ENCODE results near the gene CKMT2.

The CKMT2 gene

GRCh38 chr5:81301271-81302015 is 68.3 kb downstream of the CKMT2 start, which contains the start of gene ZCCHC9:
Gene ZCCHC9 (plus strand): TSS chr5:81301587. CDS start chr5:81304758, 3,171 bp downstream.
- POLR2A ChIA-PET (ENCODE audit: low non-redundant PET) = interaction anchor here (0.5 to 1.2 kb wide), 3 partner anchors 14 to 1050 kb away, joined by 3 to 5 read pairs (median 4); no protein-coding TSS in a partner anchor
- H3K27ac ChIP-seq = peak within 1 kb of the TSS; percentile 77
- peak; percentile 91 for DNase-seq (ENCODE audit: low spot score)
- CTCF ChIA-PET = interaction anchor here (0.6 to 1.1 kb wide), 6 partner anchors 63 to 868 kb away, joined by 3 to 5 read pairs (median 4); no protein-coding TSS in a partner anchor
- no peak; the same call in 1 of the 2 replicates for TF ChIP-seq CTCF (conservative IDR thresholded peaks at IDR 0.05; ENCODE audit: low read depth)

- no peak overlapping the region for H3K27ac ChIP-seq
- ChIA-PET POLR2A (ENCODE audit: low non-redundant PET) (no interaction called here), CTCF (interaction anchor here (0.5 to 1.1 kb wide), 4 partner anchors 64 to 894 kb away, joined by 3 to 7 read pairs (median 4); no protein-coding TSS in a partner anchor)
These were observed 69.5 kb downstream of the CKMT2 start for GRCh38 chr5:81302596-81302995.

GRCh38 chr5:81303563-81303962 is 70.4 kb downstream of the CKMT2 start:
- CTCF ChIA-PET = no interaction called here
- POLR2A ChIA-PET (ENCODE audit: low non-redundant PET) = no interaction called here
- DNase-seq (ENCODE audit: low spot score) = peak; percentile 52
- no peak overlapping the region for H3K27ac ChIP-seq
- TF ChIP-seq CTCF (conservative IDR thresholded peaks at IDR 0.05; ENCODE audit: low read depth) = no peak

More at GRCh38 chr5:81302596-81302995, 69.5 kb downstream of the CKMT2 start:
- TF ChIP-seq CTCF (conservative IDR thresholded peaks at IDR 0.05; ENCODE audit: low read depth) = no peak
- no peak for DNase-seq (ENCODE audit: low spot score)

GRCh38 chr5:81305785-81306184 is 72.7 kb downstream of the CKMT2 start:
- DNase-seq (ENCODE audit: low spot score) = no peak
- no peak for TF ChIP-seq CTCF (conservative IDR thresholded peaks at IDR 0.05; ENCODE audit: low read depth)
- POLR2A ChIA-PET (ENCODE audit: low non-redundant PET) = no interaction called here
- no peak overlapping the region for H3K27ac ChIP-seq
- CTCF ChIA-PET = no interaction called here

GRCh38 chr5:81308836-81309235 is 75.7 kb downstream of the CKMT2 start:
- ChIA-PET CTCF (interaction anchor here (0.8 kb wide), 1 partner anchor 9 kb away, joined by 3 read pairs; no protein-coding TSS in a partner anchor), POLR2A (ENCODE audit: low non-redundant PET) (no interaction called here)
- DNase-seq (ENCODE audit: low spot score) = no peak
- no peak for TF ChIP-seq CTCF (conservative IDR thresholded peaks at IDR 0.05; ENCODE audit: low read depth)
- H3K27ac ChIP-seq = no peak overlapping the region

GRCh38 chr5:81310402-81311063 is 77.4 kb downstream of the CKMT2 start:
- no peak for DNase-seq (ENCODE audit: low spot score)
- H3K27ac ChIP-seq = no peak overlapping the region
- POLR2A ChIA-PET (ENCODE audit: low non-redundant PET) = no interaction called here
- CTCF ChIA-PET = no interaction called here
- no peak for TF ChIP-seq CTCF (conservative IDR thresholded peaks at IDR 0.05; ENCODE audit: low read depth)

Measured in RWPE1 (cell line).